Naive thymus-derived CD4-positive, alpha-beta T cell (primary cell): ENCODE data around the gene ADGRD1. TPM values are rescaled to one million over a fixed set of nuclear protein-coding genes. Genes with fewer than 3 reads are reported as not detected.
A peak's percentile ranks its signal among the peaks of the same experiment; 100 is the strongest.

Experiments
- ATAC-seq: fragments of 150-1000 bp; cut with Tn5 transposase; 2 replicates; pipeline ENCODE4 v1.10.0; 2021; ENCODE audit warnings: mild to moderate bottlenecking, moderate library complexity
- CTCF ChIA-PET: fragments of 350-600 bp; sonication (Branson Sonifier 250); formaldehyde crosslinking; loops from one replicate; lab custom pipeline; 2021; ENCODE audit warnings: antibody characterized with exemption; lab: Charles Lee
- POLR2A ChIA-PET: fragments of 350-600 bp; sonication (Branson Sonifier 250); formaldehyde crosslinking; loops from one replicate; lab custom pipeline; 2021; ENCODE audit warnings: antibody characterized with exemption, inconsistent platforms; lab: Charles Lee
- DNase-seq, 9 donors: peaks; one replicate each; pipeline versions ENCODE4 v3.0.0 to v3.0.0-alpha.2; 2020 to 2022; ENCODE audit warnings: mixed read lengths in 1 of 9
- H3K27ac ChIP-seq: one replicate; pipeline ENCODE4 v1.7.0; 2013; ENCODE audit warnings: mild to moderate bottlenecking, low read depth, low read length, moderate library complexity
- H3K27me3 ChIP-seq, 2 donors: one replicate each; pipeline ENCODE4 v1.7.0; 2013; ENCODE audit warnings: low read length in 2 of 2, mild to moderate bottlenecking in 2 of 2, moderate library complexity in 2 of 2; ENCODE audit not compliant: control insufficient read depth in 2 of 2, insufficient read depth in 2 of 2
- H3K36me3 ChIP-seq, 3 experiments: 1 replicate in 2 of 3; 2 replicates in 1 of 3; pipeline ENCODE4 v1.7.0; 2013; ENCODE audit warnings: low read length in 3 of 3, mild to moderate bottlenecking in 3 of 3, moderate library complexity in 1 of 3; ENCODE audit not compliant: insufficient read depth in 3 of 3, control insufficient read depth in 2 of 3
- H3K4me1 ChIP-seq, 2 donors: one replicate each; pipeline ENCODE4 v1.7.0; 2013; ENCODE audit warnings: low read length in 2 of 2, mild to moderate bottlenecking in 2 of 2, moderate library complexity in 1 of 2; ENCODE audit not compliant: control insufficient read depth in 2 of 2, insufficient read depth in 2 of 2
- H3K4me3 ChIP-seq: 2 replicates; pipeline ENCODE4 v1.7.0; 2013; ENCODE audit warnings: mild to moderate bottlenecking, low read length
- H3K9me3 ChIP-seq, 3 experiments: 1 replicate in 2 of 3; 2 replicates in 1 of 3; pipeline ENCODE4 v1.7.0; 2013; ENCODE audit warnings: low read length in 3 of 3; ENCODE audit not compliant: control insufficient read depth in 2 of 3
- H3K27ac Mint-ChIP-seq, 9 donors: one replicate each; pipeline ENCODE4 v1.8.0; 2020 to 2022; ENCODE audit warnings: mixed read lengths in 9 of 9, mild to moderate bottlenecking in 8 of 9, moderate library complexity in 5 of 9, inconsistent platforms in 2 of 9
- H3K27me3 Mint-ChIP-seq, 5 donors: one replicate each; pipeline ENCODE4 v1.8.0; 2021 to 2022; ENCODE audit warnings: mixed read lengths in 5 of 5, mild to moderate bottlenecking in 1 of 5
- H3K36me3 Mint-ChIP-seq, 5 donors: one replicate each; pipeline ENCODE4 v1.8.0; 2020 to 2022; ENCODE audit warnings: mixed read lengths in 5 of 5, mild to moderate bottlenecking in 3 of 5, inconsistent platforms in 1 of 5
- H3K4me1 Mint-ChIP-seq, 7 donors: one replicate each; pipeline ENCODE4 v1.8.0; 2020 to 2022; ENCODE audit warnings: mixed read lengths in 7 of 7, mild to moderate bottlenecking in 3 of 7, inconsistent platforms in 1 of 7
- H3K4me3 Mint-ChIP-seq, 10 donors: one replicate each; pipeline ENCODE4 v1.8.0; 2020 to 2022; ENCODE audit warnings: mild to moderate bottlenecking in 10 of 10, mixed read lengths in 10 of 10, moderate library complexity in 6 of 10, inconsistent platforms in 2 of 10
- H3K9me3 Mint-ChIP-seq, 11 donors: one replicate each; pipeline ENCODE4 v1.8.0; 2020 to 2022; ENCODE audit warnings: mixed read lengths in 11 of 11, mild to moderate bottlenecking in 4 of 11, inconsistent platforms in 1 of 11, moderate library complexity in 1 of 11
- intact Hi-C, 2 donors: fragments of 100-400 bp; cut with micrococcal nuclease; formaldehyde crosslinking; loops; one replicate each; pipeline ENCODE4 v1.15.1; 2023
- polyA plus RNA-seq, 2 donors: library from polyadenylated mRNA; unstranded; fragments of 300-500 nt; fragmentation: Illumina TruSeq; gene quantifications; one replicate each; pipeline ENCODE4 v1.2.3, GENCODE V29; 2021
- total RNA-seq, 6 experiments: library from RNA in 5 of 6; stranded (reverse) in 5 of 6; gene quantifications; 1 replicate in 5 of 6; 2 replicates in 1 of 6; pipeline ENCODE4 v1.2.3 and lab custom pipeline; 2021 to 2026

ADGRD1 gene
- total and polyA plus RNA-seq, 7 experiments from 2014 or later, result 0.41 to 11.9 (median 1.6) TPM; not detected in 4

DNA sequence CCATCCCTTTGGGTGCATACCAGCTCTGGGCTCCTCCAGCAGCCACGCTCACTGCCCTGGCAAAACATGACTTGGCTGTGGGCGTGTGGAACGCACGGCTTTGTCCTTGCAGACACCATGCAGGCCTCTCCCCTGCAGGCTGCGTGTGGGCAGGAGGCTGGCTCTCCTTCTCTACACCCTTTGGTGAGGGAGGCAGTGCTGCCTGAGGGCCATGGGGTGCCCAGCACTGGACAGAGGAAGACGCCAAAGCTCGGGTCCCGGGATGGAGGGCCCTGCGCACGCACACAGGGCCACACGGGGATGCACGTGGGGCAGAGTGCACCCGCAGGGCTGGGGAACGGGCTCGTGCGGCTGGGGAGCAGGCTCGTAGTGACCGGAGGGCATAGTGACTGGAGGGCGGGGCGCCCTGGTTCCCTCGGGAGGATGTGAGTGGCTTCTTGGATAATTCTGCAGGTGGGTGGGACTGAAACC lies 89.7 kb downstream of the ADGRD1 start:
- no peaks in the 10 kb centered on the region for H3K4me1 Mint-ChIP-seq
- H3K27ac ChIP-seq, result no peak overlapping the region
- ATAC-seq (no peak), DNase-seq (no peak)
- intact Hi-C loops, result no loop called here
- H3K4me3 ChIP-seq, result no peak overlapping the region
- H3K36me3 ChIP-seq, result no peaks in the 10 kb centered on the region
- ChIA-PET CTCF (no interaction called here), POLR2A (no interaction called here)
- H3K27ac Mint-ChIP-seq, result no peak overlapping the region
- H3K4me1 ChIP-seq, result no peaks in the 10 kb centered on the region
- no peaks in the 10 kb centered on the region for H3K27me3 ChIP-seq
- no peaks in the 10 kb centered on the region for H3K36me3 Mint-ChIP-seq
- no peak overlapping the region for H3K4me3 Mint-ChIP-seq
- H3K9me3 ChIP-seq, result no peaks in the 10 kb centered on the region
- H3K27me3 Mint-ChIP-seq, result no peaks in the 10 kb centered on the region
- peaks cover 0 to 2% (median 0%) of the 10 kb centered on the region in 11 donors for H3K9me3 Mint-ChIP-seq

DNA sequence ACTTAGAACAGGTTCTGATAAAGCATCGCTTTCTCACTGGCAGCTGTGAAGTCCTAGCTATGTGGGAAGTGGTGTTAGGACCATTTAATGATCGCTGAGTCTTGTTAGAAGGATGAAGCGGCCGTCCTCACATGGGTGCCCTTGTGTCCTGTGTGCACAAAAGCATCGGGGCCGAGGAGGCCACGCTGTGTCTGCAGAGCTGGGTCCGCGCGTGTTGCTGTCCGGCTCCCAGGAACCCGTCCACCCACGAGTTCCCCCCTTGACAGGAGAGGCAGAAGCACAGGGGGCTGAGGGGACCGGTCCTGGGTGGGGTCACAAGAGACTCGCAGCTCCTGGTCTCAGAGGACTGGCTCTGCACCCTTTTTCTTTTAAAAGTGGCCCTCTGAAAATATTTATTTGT lies 90.4 kb downstream of the ADGRD1 start:
- Histone ChIP-seq H3K27ac (no peak overlapping the region), H3K4me3 (no peak overlapping the region), H3K9me3 (no peaks in the 10 kb centered on the region), H3K4me1 (no peaks in the 10 kb centered on the region), H3K27me3 (no peaks in the 10 kb centered on the region), H3K36me3 (no peaks in the 10 kb centered on the region)
- Mint-ChIP-seq H3K4me3 (no peak overlapping the region), H3K27me3 (no peaks in the 10 kb centered on the region), H3K36me3 (no peaks in the 10 kb centered on the region), H3K9me3 (peaks cover 0 to 2% (median 0%) of the 10 kb centered on the region in 11 donors), H3K27ac (peak overlapping the region in 1 of 9 donors; percentile 16), H3K4me1 (no peaks in the 10 kb centered on the region)
- no peak for ATAC-seq
- DNase-seq, result no peak
- ChIA-PET CTCF (no interaction called here), POLR2A (no interaction called here)
- intact Hi-C loops, result no loop called here

DNA sequence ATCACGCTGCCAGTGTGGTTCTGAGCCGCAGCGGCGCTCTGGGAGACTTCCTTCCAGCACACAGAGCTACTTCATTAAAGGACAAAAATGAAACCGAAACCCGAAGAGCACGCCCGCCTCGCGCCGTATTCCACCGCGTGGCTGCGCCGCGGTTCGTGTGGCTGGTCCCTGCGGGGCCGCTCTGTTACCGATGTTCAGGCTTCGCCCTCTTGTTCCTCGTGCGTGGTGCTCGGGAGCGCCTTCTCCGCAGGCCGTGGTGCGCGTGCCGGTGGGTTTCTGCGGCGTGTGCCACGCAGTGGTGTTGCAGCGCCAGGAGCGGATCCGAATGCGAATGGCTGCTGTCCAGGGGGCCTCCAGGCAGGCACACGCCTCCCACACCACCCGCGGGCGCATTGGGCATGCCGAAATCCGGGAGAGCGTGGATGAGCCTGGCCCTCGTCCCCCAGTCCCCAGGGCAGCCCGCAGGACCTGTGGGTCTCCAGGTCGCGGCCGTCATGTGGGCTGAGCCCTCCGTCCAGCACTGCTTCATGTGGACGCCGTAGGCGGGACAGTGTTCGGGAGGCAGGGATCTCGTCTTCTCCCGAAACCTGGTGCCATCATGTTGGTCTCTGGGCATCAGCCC lies 91.2 kb downstream of the ADGRD1 start:
- Histone ChIP-seq H3K4me3 (no peak overlapping the region), H3K27ac (no peak overlapping the region), H3K9me3 (no peaks in the 10 kb centered on the region), H3K27me3 (no peaks in the 10 kb centered on the region), H3K4me1 (no peaks in the 10 kb centered on the region), H3K36me3 (no peaks in the 10 kb centered on the region)
- Mint-ChIP-seq H3K27me3 (no peaks in the 10 kb centered on the region), H3K9me3 (peaks cover 0 to 2% (median 0%) of the 10 kb centered on the region in 11 donors), H3K4me1 (no peaks in the 10 kb centered on the region), H3K27ac (peak overlapping the region in 1 of 9 donors; percentile 23), H3K36me3 (no peaks in the 10 kb centered on the region), H3K4me3 (peak overlapping the region in 2 of 10 donors; percentile 57 to 60)
- ChIA-PET POLR2A (no interaction called here), CTCF (no interaction called here)
- intact Hi-C loops, result no loop called here
- ATAC-seq, result no peak
- DNase-seq, result peak in 4 of 9 donors; percentile 17 to 54 (median 28)

DNA sequence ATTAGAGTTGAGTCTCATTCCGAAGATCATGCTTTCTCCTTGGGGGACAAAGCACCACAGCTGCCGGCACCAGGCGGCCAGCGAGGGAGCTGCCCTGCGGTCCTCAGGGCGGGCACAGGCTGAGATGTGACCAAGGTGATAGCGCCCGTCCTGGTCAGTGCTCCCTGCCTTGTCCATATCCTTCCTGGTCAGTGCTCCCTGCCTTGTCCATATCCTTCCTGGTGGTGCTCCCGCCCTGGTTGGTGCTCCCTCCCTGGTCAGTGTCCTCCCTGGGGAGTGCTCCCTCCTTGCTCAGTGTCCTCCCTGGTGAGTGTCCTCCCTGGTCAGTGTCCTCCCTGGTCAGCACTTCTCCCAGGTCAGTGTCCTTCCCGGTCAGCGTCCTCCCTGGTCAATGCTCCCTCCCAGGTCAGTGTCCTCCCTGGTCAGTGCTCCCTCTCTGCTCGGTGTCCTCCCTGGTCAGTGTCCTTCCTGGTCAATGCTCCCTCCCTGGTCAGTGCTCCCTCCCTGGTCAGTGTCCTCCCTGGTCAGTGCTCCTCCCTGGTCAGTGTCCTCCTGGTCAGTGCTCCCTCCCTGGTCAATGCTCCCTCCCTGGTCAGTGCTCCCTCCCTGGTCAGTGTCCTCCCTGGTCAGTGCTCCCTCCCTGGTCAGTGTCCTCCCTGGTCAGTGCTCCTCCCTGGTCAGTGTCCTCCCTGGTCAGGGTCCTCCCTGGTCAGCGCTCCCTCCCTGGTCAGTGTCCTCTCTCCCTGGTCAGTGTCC lies 92.2 kb downstream of the ADGRD1 start:
- Mint-ChIP-seq H3K4me3 (no peak overlapping the region), H3K27me3 (no peaks in the 10 kb centered on the region), H3K4me1 (no peaks in the 10 kb centered on the region), H3K36me3 (no peaks in the 10 kb centered on the region), H3K27ac (no peak overlapping the region), H3K9me3 (peaks cover 0 to 2% (median 0%) of the 10 kb centered on the region in 11 donors)
- DNase-seq (peak in 1 of 9 donors; percentile 12), ATAC-seq (no peak)
- intact Hi-C loops, result no loop called here
- POLR2A ChIA-PET, result no interaction called here
- H3K27me3 ChIP-seq, result no peaks in the 10 kb centered on the region
- no peaks in the 10 kb centered on the region for H3K36me3 ChIP-seq
- no peak overlapping the region for H3K4me3 ChIP-seq
- H3K9me3 ChIP-seq, result no peaks in the 10 kb centered on the region
- H3K4me1 ChIP-seq, result no peaks in the 10 kb centered on the region
- no peak overlapping the region for H3K27ac ChIP-seq
- CTCF ChIA-PET, result no interaction called here

DNA sequence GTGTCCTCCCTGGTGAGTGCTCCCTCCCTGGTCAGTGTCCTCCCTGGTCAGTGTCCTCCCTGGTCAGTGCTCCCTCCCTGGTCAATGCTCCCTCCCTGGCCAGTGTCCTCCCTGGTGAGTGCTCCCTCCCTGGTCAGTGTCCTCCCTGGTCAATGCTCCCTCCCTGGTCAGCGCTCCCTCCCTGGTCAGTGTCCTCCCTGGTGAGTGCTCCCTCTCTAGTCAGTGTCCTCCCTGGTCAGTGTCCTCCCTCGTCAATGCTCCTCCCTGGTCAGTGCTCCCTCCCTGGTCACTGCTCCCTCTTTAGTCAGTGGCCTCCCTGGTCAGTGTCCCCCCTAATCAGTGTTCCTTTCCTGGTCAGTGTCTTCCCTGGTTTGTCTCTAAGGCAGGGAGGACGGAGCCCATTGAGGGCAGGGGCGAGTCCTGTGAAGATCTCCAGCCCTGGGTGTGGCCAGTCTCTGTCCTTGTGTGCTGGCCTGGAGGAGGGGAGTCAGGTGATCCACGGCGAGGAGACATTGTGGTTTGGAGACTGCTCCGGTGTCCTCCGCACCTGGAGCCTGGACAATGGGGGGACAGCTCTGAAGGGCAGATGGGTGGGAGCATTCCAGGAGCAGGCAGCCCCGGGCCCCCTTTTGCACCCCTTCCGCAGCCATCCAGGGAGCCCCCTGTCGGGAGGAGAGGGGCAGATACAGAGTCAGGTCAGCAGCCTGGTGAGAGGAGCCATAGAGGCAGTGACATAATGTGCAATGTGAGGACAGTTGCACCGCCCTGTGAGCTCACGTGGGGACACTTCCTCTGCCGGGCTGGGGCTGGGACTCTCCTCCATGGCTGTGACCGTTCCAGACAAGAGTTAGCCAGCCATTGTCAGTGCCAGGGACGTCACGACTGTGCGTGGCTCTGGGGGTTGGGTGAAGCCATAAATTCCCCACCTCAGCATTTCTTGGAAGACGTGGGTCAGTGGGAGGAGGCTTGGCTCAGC lies 93.4 kb downstream of the ADGRD1 start:
- no peak overlapping the region for H3K4me3 ChIP-seq
- H3K36me3 ChIP-seq, result no peaks in the 10 kb centered on the region
- DNase-seq (peak in 1 of 9 donors; percentile 15), ATAC-seq (peak; percentile 34)
- Mint-ChIP-seq H3K9me3 (peaks cover 0 to 2% (median 0%) of the 10 kb centered on the region in 11 donors), H3K36me3 (no peaks in the 10 kb centered on the region), H3K27ac (peak overlapping the region in 2 of 9 donors; percentile 14 to 72), H3K4me1 (no peaks in the 10 kb centered on the region), H3K4me3 (no peak overlapping the region), H3K27me3 (peaks cover 0 to 6% (median 0%) of the 10 kb centered on the region in 5 donors)
- no peaks in the 10 kb centered on the region for H3K27me3 ChIP-seq
- intact Hi-C loops, result no loop called here
- no peaks in the 10 kb centered on the region for H3K4me1 ChIP-seq
- no peak overlapping the region for H3K27ac ChIP-seq
- H3K9me3 ChIP-seq, result no peaks in the 10 kb centered on the region
- ChIA-PET CTCF (no interaction called here), POLR2A (no interaction called here)

DNA sequence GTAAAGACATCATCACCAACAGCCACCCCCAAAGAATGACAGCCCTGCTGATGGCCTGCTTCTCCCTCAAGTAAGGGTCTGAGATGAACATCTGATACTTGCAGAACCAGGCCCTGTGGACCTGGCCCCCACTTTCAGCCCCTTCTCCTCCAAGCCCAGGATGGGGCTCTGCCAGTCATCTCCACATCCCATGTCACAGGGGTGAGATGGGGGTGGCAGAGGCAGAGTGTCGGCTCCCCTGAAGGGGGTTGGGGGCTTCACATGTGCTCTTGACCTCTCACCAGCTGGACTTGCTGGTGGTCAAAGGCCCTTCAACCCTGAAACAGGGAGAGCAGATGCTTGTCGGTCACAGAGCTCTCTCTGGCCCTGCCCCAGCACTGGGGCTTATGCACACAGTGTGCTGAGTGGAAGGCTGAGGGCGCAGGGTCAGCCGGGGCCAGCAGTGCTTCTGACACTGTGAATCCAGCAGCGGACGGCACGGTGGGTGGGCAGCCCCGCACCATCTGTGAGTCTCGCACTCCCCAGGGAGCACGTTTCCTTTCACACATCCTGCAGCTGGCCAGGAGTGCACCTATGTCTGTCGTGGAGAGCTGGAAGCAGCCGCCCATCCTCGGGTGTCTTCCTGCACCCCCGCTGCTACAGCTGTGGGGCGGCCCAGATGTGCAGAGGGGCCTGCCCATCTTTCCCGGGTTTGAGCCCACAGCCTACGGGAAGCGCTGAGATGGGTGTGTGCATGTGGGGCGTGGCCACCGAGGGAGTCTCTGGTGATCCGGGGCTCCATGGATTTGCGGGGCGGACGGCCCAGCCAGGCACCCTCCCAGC lies 94.3 kb downstream of the ADGRD1 start:
- Mint-ChIP-seq H3K27ac (no peak overlapping the region), H3K27me3 (peaks cover 0 to 6% (median 0%) of the 10 kb centered on the region in 5 donors), H3K9me3 (peaks cover 0 to 2% (median 0%) of the 10 kb centered on the region in 11 donors), H3K4me1 (no peaks in the 10 kb centered on the region), H3K36me3 (no peaks in the 10 kb centered on the region), H3K4me3 (no peak overlapping the region)
- Histone ChIP-seq H3K27ac (no peak overlapping the region), H3K4me3 (no peak overlapping the region), H3K4me1 (no peaks in the 10 kb centered on the region), H3K27me3 (no peaks in the 10 kb centered on the region), H3K36me3 (no peaks in the 10 kb centered on the region), H3K9me3 (no peaks in the 10 kb centered on the region)
- intact Hi-C loops, result no loop called here
- no peak for DNase-seq
- POLR2A ChIA-PET, result no interaction called here
- CTCF ChIA-PET, result no interaction called here
- no peak for ATAC-seq
